ENCODE results near the gene LSMEM2. TPM values are rescaled to one million over a fixed set of nuclear protein-coding genes. Genes with fewer than 3 reads are reported as not detected.

LSMEM2 gene
- total RNA-seq, 4 donors from 2014 or later: 0.41 to 0.98 (median 0.49) TPM; not detected in 1

GRCh38 chr3:50255251-50255615, 23.7 kb upstream of the LSMEM2 start:
- Histone ChIP-seq H3K27me3 (no peaks in the 10 kb centered on the region), H3K27ac (peak overlapping the region; percentile 78 to 96 (median 87)), H3K4me1 (peaks cover 24 to 52% of the 10 kb centered on the region in 2 donors), H3K4me3 (no peak overlapping the region), H3K36me3 (peaks cover 0 to 39% of the 10 kb centered on the region in 2 donors), H3K9me3 (no peaks in the 10 kb centered on the region)
- ATAC-seq (no peak), DNase-seq (no peak)
- intact Hi-C loops (cut with DNase I; ENCODE audit: low total_unique reads): no loop called here
- in situ Hi-C loops (cut with MboI; ENCODE audit: low sequenced_read_pairs in 4 of 4): no loop called here
- TF ChIP-seq CTCF (IDR thresholded peaks at IDR 0.05 in 4 of 5, conservative IDR thresholded peaks at IDR 0.05 in 1 of 5): no peak
- no peak for TF ChIP-seq POLR2A (IDR thresholded peaks at IDR 0.05)

GRCh38 chr3:50256978-50257890, 21.7 kb upstream of the LSMEM2 start:
- H3K27ac ChIP-seq: peak overlapping the region in 3 of 4 donors; percentile 96 to 98 (median 98)
- in situ Hi-C loops (cut with MboI; ENCODE audit: low sequenced_read_pairs in 4 of 4) (no loop called here), intact Hi-C loops (cut with DNase I; ENCODE audit: low total_unique reads) (no loop called here)
- TF ChIP-seq POLR2A (IDR thresholded peaks at IDR 0.05) (no peak), CTCF (IDR thresholded peaks at IDR 0.05 in 4 of 5, conservative IDR thresholded peaks at IDR 0.05 in 1 of 5) (peak in 4 of 5 experiments; percentile 27 to 55 (median 39))
- no peaks in the 10 kb centered on the region for H3K9me3 ChIP-seq
- no peak for ATAC-seq
- DNase-seq: no peak
- peaks cover 30 to 49% of the 10 kb centered on the region in 2 donors for H3K4me1 ChIP-seq
- H3K27me3 ChIP-seq: no peaks in the 10 kb centered on the region
- peaks cover 0 to 39% of the 10 kb centered on the region in 2 donors for H3K36me3 ChIP-seq
- no peak overlapping the region for H3K4me3 ChIP-seq

GRCh38 chr3:50258029-50258680, 20.7 kb upstream of the LSMEM2 start:
- in situ Hi-C loops (cut with MboI; ENCODE audit: low sequenced_read_pairs in 4 of 4) (no loop called here), intact Hi-C loops (cut with DNase I; ENCODE audit: low total_unique reads) (no loop called here)
- no peak for ATAC-seq
- peak overlapping the region; percentile 96 to 99 (median 98) for H3K27ac ChIP-seq
- H3K36me3 ChIP-seq: peaks cover 0 to 31% of the 10 kb centered on the region in 2 donors
- peaks cover 30 to 49% of the 10 kb centered on the region in 2 donors for H3K4me1 ChIP-seq
- no peaks in the 10 kb centered on the region for H3K27me3 ChIP-seq
- TF ChIP-seq POLR2A (IDR thresholded peaks at IDR 0.05): no peak
- no peak for TF ChIP-seq CTCF (IDR thresholded peaks at IDR 0.05 in 4 of 5, conservative IDR thresholded peaks at IDR 0.05 in 1 of 5)
- DNase-seq: no peak
- H3K9me3 ChIP-seq: no peaks in the 10 kb centered on the region
- no peak overlapping the region for H3K4me3 ChIP-seq

- in situ Hi-C loops (cut with MboI; ENCODE audit: low sequenced_read_pairs in 4 of 4): no loop called here
- H3K27me3 ChIP-seq: no peaks in the 10 kb centered on the region
- H3K36me3 ChIP-seq: peaks cover 0 to 27% of the 10 kb centered on the region in 2 donors
- H3K27ac ChIP-seq: peak overlapping the region; percentile 96 to 99 (median 98)
- DNase-seq (no peak), ATAC-seq (no peak)
- H3K4me1 ChIP-seq: peaks cover 30 to 44% of the 10 kb centered on the region in 2 donors
- H3K9me3 ChIP-seq: no peaks in the 10 kb centered on the region
- TF ChIP-seq POLR2A (IDR thresholded peaks at IDR 0.05): no peak
- no peak for TF ChIP-seq CTCF (IDR thresholded peaks at IDR 0.05 in 4 of 5, conservative IDR thresholded peaks at IDR 0.05 in 1 of 5)
- no peak overlapping the region for H3K4me3 ChIP-seq
- intact Hi-C loops (cut with DNase I; ENCODE audit: low total_unique reads): no loop called here
Observed at GRCh38 chr3:50258979-50259378, 19.9 kb upstream of the LSMEM2 start.

Data from gastrocnemius medialis (tissue), 4 donors.